Measurements from ENCODE around the gene PPIE. TPM values are rescaled to one million over a fixed set of nuclear protein-coding genes. Genes with fewer than 3 reads are reported as not detected.

The PPIE gene
- total and polyA plus RNA-seq, 2 donors (not counting 1 experiment from before 2014, with no cell fraction given) = 68.6 to 78.3 TPM

DNA sequence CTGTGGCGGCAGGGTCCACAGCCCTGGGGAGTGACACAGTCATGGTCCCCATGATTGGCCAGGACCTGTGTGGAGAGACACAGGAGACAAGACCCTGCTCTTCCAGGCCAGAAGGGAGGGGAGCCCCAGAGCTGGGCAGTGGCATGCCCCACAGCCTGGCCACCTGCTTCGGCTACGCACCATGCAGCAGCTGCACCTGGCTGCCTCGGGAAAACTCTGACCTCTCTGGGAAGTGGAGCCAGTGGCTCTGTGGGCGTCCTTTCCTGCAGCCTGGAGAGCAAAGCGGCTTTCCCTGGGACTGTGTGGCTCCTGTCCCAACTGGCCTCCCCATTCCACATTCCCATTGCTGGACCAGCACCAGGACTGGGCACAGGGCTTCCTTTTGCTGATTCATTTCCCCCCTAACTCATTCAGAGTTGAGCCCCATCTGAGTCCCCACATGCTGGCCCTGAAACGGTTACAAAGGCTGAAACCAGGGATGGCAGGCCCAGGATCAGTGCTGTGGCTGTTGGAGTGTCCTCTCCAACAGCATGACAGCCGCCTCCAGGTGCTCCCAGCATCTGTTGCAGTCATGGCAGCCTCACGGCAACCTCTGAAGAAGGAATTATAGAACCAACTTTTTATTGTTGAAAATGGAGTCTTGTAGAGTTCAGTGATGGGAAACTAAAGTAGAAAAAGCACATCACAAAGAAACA is 17.4 kb downstream of the PPIE start:
- Histone ChIP-seq H4K20me1 (ENCODE audit: control insufficient read depth, insufficient read depth, low read length, poor library complexity, severe bottlenecking) (no peaks in the 10 kb centered on the region), H3K36me3 (replicated peaks in 1 of 2; ENCODE audit: control extremely low read depth in 1 of 2, control insufficient read depth in 1 of 2, extremely low read depth in 1 of 2, insufficient read depth in 2 of 2, low read length in 1 of 2) (peaks cover 5 to 72% of the 10 kb centered on the region in 2 experiments), H3K27ac (ENCODE audit: low read length in 2 of 2) (no peak overlapping the region), H3K9ac (ENCODE audit: low read length) (no peak overlapping the region), H3K4me2 (replicated peaks; ENCODE audit: low read depth, low read length, poor library complexity, severe bottlenecking) (no peak overlapping the region), H3K4me3 (ENCODE audit: control extremely low read depth in 1 of 5, extremely low read depth in 1 of 5, insufficient read depth in 1 of 5, low read depth in 2 of 5, low read length in 4 of 5) (no peak overlapping the region), H3K79me2 (ENCODE audit: control insufficient read depth, insufficient read depth, low read length) (no peaks in the 10 kb centered on the region), H2AFZ (ENCODE audit: insufficient read depth, low read depth, low read length, poor library complexity, severe bottlenecking) (no peak overlapping the region), H3K4me1 (ENCODE audit: control insufficient read depth in 2 of 2, insufficient read depth in 2 of 2, low read length in 2 of 2) (no peaks in the 10 kb centered on the region), H3K27me3 (replicated peaks in 1 of 4; ENCODE audit: control extremely low read depth in 1 of 4, control insufficient read depth in 3 of 4, insufficient read depth in 4 of 4, low read length in 3 of 4) (no peaks in the 10 kb centered on the region), H3K9me3 (ENCODE audit: control extremely low read depth in 1 of 3, control insufficient read depth in 2 of 3, insufficient read depth in 1 of 3, low read length in 2 of 3) (no peaks in the 10 kb centered on the region)
- no peak for TF ChIP-seq EZH2 (IDR thresholded peaks at IDR 0.05; ENCODE audit: borderline replicate concordance, insufficient read depth, low read depth, low read length, poor library complexity, severe bottlenecking)
- TF ChIP-seq, protein P1, sequence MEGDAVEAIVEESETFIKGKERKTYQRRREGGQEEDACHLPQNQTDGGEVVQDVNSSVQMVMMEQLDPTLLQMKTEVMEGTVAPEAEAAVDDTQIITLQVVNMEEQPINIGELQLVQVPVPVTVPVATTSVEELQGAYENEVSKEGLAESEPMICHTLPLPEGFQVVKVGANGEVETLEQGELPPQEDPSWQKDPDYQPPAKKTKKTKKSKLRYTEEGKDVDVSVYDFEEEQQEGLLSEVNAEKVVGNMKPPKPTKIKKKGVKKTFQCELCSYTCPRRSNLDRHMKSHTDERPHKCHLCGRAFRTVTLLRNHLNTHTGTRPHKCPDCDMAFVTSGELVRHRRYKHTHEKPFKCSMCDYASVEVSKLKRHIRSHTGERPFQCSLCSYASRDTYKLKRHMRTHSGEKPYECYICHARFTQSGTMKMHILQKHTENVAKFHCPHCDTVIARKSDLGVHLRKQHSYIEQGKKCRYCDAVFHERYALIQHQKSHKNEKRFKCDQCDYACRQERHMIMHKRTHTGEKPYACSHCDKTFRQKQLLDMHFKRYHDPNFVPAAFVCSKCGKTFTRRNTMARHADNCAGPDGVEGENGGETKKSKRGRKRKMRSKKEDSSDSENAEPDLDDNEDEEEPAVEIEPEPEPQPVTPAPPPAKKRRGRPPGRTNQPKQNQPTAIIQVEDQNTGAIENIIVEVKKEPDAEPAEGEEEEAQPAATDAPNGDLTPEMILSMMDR (IDR thresholded peaks at IDR 0.05) = no peak
- CTCF ChIA-PET = no interaction called here
- POLR2A ChIA-PET = no interaction called here
- DNase-seq (no peak), ATAC-seq (ENCODE audit: low read depth) (no peak)
- Mint-ChIP-seq H3K27me3 (no peaks in the 10 kb centered on the region), H3K27ac (no peak overlapping the region), H3K4me1 (no peaks in the 10 kb centered on the region), H3K4me3 (no peak overlapping the region), H3K9me3 (ENCODE audit: insufficient read depth) (no peaks in the 10 kb centered on the region)
- intact Hi-C loops (cut with micrococcal nuclease) = no loop called here
- whole genome bisulfite sequencing (ENCODE audit: insufficient coverage) = 100% methylated on average over 4 of the region's 9 CpGs

DNA sequence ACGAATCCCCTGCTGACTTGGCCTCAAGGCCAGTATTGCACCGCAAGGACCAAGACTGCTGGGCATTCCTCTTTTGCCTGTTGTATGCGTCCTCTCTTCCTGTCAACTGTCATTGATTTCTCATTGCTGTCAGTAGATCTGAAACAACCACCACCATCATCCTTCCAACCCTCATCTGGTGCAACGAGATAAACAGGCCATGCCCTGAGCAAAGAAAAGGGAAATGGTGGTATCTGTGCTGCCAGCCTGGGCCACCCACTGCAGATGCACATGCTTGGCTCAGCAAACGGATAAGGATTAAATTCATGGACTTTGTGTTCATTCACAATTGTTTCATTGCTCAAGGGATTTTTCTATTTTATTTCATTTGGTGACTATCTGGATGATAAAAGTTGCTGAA is 18.8 kb downstream of the PPIE start:
- Histone ChIP-seq H3K27ac (ENCODE audit: low read length in 2 of 2) (no peak overlapping the region), H3K9me3 (ENCODE audit: control extremely low read depth in 1 of 3, control insufficient read depth in 2 of 3, insufficient read depth in 1 of 3, low read length in 2 of 3) (no peaks in the 10 kb centered on the region), H3K27me3 (replicated peaks in 1 of 4; ENCODE audit: control extremely low read depth in 1 of 4, control insufficient read depth in 3 of 4, insufficient read depth in 4 of 4, low read length in 3 of 4) (no peaks in the 10 kb centered on the region), H3K4me2 (replicated peaks; ENCODE audit: low read depth, low read length, poor library complexity, severe bottlenecking) (no peak overlapping the region), H4K20me1 (ENCODE audit: control insufficient read depth, insufficient read depth, low read length, poor library complexity, severe bottlenecking) (no peaks in the 10 kb centered on the region), H3K36me3 (replicated peaks in 1 of 2; ENCODE audit: control extremely low read depth in 1 of 2, control insufficient read depth in 1 of 2, extremely low read depth in 1 of 2, insufficient read depth in 2 of 2, low read length in 1 of 2) (peaks cover 3 to 58% of the 10 kb centered on the region in 2 experiments), H3K4me1 (ENCODE audit: control insufficient read depth in 2 of 2, insufficient read depth in 2 of 2, low read length in 2 of 2) (no peaks in the 10 kb centered on the region), H3K4me3 (ENCODE audit: control extremely low read depth in 1 of 5, extremely low read depth in 1 of 5, insufficient read depth in 1 of 5, low read depth in 2 of 5, low read length in 4 of 5) (no peak overlapping the region), H2AFZ (ENCODE audit: insufficient read depth, low read depth, low read length, poor library complexity, severe bottlenecking) (no peak overlapping the region), H3K79me2 (ENCODE audit: control insufficient read depth, insufficient read depth, low read length) (no peaks in the 10 kb centered on the region), H3K9ac (ENCODE audit: low read length) (no peak overlapping the region)
- Mint-ChIP-seq H3K4me3 (no peak overlapping the region), H3K27ac (no peak overlapping the region), H3K9me3 (ENCODE audit: insufficient read depth) (no peaks in the 10 kb centered on the region), H3K27me3 (no peaks in the 10 kb centered on the region), H3K4me1 (no peaks in the 10 kb centered on the region)
- no peak for DNase-seq
- TF ChIP-seq, protein P1 (IDR thresholded peaks at IDR 0.05) = no peak
- no peak for TF ChIP-seq EZH2 (IDR thresholded peaks at IDR 0.05; ENCODE audit: borderline replicate concordance, insufficient read depth, low read depth, low read length, poor library complexity, severe bottlenecking)
- ATAC-seq (ENCODE audit: low read depth) = no peak
- POLR2A ChIA-PET = no interaction called here
- CTCF ChIA-PET = no interaction called here
- intact Hi-C loops (cut with micrococcal nuclease) = no loop called here
- 59% methylated on average over 4 of the region's 5 CpGs for WGBS (ENCODE audit: insufficient coverage)

Measured in B cell (primary cell).